ENCODE results near the gene LRRC28. TPM values are rescaled to one million over a fixed set of nuclear protein-coding genes. Genes with fewer than 3 reads are reported as not detected.

Gene LRRC28
- polyA plus RNA-seq, 5 donors: 21.5 to 34.8 (median 23.8) TPM

GRCh38 chr15:99303907-99304306, 52.6 kb downstream of the LRRC28 start:
- DNase-seq: peak; percentile 82 to 86

DNA sequence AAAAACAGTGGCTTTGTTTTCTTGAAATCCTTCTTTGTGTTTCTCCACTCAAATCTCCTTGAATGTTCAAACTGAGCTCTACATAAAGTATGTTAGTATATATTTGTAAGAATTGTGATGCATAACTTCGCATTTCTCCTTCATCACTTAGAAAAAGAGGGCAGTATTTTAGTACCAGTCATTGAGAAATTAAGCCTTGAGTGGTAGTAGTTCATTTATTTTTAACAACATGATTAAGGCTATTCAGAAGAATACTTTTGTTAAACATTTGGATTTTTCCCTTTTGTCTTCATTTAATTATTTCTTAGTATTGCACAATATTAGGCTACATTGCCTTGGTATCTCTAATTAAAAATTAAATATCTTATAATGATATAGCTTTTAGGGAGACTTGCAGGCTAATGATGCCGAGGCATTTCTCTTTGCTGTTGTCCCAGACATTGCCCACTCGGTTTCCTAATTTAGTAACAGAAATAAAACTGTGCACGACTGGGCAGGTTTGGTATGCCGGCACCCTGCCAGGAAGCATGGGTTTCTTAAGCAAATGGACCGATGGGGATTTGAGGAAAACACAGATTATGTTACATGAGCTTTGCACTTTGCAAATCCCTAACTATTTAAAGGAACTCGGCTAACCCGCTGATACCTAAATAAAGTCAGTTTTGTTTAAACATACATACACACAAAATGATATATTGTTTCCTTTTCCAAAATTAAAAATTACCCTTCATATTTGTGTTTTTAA, 54.7 kb downstream of the LRRC28 start:
- DNase-seq: peak in 1 of 2 donors; percentile 32

GRCh38 chr15:99306694-99307338, 55.5 kb downstream of the LRRC28 start:
- no peak for DNase-seq

DNA sequence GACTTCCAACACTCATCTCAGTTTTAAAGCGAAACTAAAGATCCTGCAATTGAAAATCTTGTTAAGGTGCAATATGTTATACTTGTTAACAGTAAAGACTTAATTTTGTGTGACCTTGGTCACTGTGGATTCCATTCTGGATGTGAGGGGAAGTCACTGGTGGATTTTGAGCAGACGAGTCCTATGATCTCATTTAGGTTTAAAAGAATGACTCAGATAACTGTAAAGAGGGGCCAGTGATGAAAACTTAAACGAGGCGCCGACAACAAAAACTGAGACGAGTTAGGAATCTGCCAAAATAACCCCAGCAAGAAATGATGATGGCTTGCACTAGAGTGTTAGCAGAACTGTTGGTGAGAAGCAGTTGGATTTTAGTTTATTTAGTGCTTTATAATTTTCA, 56.5 kb downstream of the LRRC28 start:
- DNase-seq: no peak

GRCh38 chr15:99310745-99311144, 59.5 kb downstream of the LRRC28 start:
- no peak for DNase-seq

DNA sequence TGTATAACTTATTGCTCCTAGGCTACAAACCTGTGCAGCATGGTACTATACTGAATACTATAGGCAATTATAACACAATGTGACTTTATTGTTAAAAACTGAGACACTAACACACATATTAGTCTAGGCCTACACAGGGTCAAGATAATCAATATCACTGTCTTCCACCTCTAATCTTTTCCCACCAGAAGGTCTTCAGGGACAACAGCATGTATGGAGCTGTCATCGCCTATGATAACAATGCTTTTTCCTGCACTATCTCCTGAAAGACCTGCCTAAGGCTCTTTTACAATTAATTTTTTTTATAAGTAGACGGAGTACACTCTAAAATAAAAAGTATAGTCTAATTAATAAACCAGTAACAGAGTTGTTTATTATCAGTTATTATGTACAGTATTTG, 60.9 kb downstream of the LRRC28 start:
- DNase-seq: no peak

GRCh38 chr15:99312794-99313193, 61.5 kb downstream of the LRRC28 start:
- no peak for DNase-seq

- DNase-seq: no peak
These were observed 64.4 kb downstream of the LRRC28 start for GRCh38 chr15:99315636-99316035.

DNA sequence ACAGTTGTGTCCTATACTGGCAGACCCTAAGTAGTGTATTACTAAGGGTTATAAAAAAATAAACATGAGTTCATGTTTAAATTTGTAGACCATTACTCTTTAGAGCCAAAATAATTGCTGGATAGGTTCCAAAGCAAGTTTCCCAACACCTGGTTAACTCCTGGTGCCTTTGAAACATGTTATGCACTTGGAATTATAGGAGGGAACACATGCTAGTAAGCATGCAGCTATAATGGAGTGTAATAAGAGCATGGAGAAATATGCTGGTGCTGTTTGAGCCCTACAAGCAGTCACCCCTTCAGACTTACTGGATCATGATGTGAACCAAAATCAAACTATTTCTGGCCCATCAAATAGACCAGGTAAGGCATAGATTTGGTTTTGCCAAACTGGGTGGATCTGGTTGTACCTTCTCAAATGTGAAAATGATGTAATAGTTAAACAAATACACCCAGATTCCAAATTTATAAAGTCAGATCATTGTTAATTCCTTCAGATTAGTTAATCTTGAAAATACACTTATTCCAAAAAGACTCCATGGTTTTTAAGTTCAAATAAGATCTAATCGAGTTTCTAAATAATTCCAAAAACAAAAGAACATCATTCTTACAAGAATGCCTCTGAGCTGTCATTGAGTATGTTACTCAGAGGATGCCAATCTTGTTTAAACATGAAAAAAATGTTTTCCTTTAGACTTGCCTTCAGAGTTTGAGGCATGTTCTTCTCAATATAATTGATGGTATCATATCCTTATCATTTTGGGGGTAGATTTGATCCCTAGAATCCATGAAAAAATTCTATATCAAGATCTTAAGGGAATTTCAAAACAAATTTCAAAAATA, 69.3 kb downstream of the LRRC28 start:
- no peak for DNase-seq

- no peak for DNase-seq
These were observed 70.2 kb downstream of the LRRC28 start for GRCh38 chr15:99321468-99321867.

DNA sequence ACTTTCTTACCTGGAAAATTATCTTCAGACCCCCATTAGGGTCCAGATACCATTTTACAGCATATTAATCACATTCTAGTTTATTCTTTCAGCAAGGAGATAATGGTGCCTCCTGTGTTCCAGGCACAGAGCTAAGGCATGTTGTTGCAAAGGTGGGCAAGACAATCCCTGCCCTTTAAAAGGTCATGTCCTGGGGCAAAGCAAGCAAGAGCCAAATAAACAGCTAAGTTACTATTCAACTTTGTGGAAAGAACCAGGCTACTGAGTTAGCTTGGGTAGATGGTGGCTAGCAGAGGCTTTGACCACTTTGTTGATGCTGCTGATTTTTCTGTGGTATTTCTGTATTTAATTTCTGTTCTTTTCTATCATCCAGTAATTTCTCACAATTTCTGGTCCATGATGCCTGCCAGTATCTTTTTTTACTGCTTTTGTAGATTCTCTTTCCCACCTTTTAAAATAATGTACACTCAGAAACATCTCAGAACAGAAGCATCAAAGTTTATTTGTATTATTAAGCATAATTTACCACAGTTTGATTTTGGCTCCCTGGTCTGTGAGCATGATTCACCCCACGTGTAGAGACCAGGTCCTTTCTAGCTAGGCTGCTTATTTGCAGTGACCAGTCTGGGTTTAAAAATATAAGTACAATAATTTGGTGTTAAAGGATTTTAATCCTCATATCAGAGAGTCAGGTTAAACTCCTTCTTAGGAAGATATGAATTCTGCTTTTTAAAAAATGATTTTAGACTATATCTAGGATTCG, 71.5 kb downstream of the LRRC28 start:
- no peak for DNase-seq

DNA sequence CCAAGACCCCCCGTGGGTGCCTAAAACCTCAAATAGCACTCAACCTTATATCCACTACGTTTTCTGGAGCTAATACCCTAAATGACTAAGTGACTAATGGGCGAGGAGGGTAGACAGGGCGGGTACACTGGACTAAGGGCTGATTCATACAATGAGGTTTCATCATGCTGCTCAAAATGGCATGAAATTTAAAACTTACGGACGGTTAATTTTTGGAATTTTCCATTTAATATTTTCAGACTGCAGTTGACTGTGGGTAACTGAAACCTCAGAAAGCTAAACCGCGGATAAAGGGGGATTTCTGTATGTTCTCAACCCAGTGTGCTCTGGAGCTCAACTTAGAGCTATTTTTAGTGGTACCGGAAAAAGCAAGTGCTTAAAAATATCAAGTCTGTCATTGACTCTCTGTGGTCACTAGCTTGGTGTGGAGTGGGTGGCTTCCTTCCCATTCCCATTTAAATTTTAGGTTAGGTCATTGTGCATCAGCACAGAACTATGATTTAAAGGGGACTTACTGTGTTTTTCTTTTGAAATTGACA, 72.9 kb downstream of the LRRC28 start:
- no peak for DNase-seq

GRCh38 chr15:99324700-99325099, 73.4 kb downstream of the LRRC28 start:
- DNase-seq: no peak

DNA sequence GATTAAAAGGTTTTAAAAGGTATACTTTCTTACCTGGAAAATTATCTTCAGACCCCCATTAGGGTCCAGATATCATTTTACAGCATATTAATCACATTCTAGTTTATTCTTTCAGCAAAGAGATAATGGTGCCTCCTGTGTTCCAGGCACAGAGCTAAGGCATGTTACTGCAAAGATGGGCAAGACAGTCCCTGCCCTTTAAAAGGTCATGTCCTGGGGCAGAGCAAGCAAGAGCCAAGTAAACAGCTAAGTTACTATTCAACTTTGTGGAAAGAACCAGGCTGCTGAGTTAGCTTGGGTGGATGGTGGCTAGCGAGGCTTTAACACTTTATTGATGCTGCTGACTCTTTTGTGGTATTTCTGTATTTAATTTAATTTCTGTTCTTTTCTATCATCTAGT, 75.0 kb downstream of the LRRC28 start:
- no peak for DNase-seq

DNA sequence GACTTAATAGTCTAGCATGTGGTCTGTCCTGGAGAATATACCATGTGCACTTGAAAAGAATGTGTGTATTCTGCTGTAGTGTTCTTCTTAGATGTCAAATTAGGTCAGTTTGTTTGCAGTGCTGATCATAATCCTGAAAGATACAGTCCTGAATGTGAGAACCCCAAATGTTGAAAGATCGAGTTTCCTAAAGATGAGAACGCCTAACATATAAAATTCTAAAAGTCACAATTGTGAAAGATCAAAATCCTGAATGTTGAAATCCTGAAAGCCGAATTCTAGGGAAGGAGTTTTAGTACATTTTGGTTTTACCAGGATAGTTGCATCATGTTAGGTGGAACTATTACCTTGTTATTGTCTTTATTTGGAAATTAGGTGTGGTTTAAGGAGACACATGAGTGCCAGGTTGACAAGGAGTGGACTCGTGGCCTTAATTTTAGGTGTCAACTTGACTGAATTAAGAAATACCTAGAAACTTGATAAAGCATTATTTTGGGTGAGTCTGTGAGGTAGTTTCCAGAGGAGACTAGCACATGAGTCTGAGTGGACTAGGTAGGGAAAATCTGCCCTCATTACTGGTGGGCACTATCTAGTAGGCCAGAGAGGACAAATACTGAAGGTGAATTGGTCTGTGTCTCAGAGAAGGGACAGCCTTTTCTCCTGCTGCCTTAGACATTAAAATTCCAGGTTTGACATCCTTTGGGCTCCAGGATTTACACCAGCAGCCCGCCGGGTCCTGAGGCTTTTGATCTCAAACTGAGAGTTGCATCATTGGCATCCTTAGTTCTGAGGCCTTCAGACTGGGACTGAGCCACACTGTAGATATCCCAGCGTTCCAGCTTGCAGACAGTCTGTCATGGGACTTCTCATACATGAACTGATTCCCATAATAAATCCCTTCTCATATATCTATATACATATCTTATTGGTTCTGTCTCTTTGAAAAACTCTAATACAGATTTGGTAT, 77.1 kb downstream of the LRRC28 start:
- DNase-seq: no peak

- no peak for DNase-seq
These were observed 80.1 kb downstream of the LRRC28 start for GRCh38 chr15:99331381-99331780.

DNA sequence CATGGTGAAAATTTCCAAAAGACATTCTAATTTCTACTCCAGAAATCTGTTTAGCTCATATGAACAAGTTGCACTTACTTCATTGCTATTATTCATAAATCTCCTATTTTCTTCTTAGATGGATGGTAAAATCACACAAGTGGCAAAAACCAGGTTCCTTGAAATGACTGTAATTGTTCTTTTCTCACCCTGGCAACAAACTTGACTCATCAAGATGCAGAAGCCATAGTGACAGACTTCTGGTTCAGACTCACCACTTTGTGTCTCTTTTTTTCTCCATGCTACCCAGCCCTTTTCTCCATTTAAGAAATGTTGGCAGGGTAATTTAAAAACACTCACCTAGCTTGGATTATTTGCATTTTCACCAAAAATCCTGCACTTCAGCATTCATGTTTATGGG, 82.1 kb downstream of the LRRC28 start:
- DNase-seq: no peak

DNA sequence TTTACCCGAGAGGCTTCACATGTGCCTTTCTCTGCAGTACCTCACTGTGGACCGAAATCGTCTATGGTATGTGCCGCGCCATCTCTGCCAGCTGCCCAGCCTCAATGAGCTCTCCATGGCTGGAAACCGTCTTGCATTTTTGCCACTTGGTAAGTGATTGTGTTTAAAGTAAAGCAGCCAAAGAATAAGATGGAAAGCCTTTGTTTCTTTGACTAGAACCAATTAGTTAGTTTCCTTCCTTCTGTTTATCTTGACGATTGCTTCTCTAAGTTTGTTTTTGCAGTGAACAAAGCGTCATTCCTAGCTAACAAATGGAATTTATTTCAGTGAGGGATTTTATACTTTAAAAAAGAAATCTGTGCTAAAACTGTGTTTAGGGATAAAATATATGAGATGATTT, 82.7 kb downstream of the LRRC28 start:
- DNase-seq: no peak

DNA sequence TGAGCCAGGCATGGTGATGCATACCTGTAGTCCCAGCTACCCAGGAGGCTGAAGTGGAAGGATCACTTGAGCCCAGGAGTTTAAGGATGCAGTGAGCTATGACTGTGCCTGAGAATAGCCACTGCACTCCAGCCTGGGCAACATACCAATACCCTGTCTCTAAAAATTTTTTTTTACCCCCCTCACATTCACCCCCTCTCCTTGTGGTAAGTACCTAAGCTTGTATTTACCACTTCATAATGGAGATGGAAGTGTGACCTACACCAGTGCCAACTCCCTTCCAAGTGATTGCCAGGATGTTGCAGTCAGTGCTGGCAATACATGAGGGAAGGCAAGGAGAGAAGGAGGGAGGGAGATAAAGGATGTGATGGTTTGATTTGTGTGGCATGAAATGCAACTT, 84.2 kb downstream of the LRRC28 start:
- DNase-seq: no peak

DNA sequence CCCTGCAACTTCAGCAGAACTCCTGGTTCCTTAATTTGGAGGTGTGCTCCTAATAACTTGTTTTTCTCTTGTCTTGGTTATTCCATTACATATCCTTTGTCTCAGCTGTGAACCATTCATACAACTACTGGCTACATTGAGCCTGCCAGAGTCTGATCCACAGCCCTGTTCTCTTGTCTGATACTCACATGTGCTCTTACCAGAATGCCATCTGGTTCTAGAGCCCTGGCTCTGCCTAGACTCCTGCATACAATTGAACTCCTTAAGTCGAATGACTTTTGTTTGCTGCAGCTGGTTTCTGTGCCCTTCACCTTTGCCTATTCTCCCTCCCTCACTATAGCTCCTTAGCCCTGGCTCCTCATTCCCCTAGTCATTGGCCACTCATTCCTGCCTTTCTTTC, 85.5 kb downstream of the LRRC28 start:
- DNase-seq: no peak
